ENCODE results near the gene ST8SIA5. TPM values are rescaled to one million over a fixed set of nuclear protein-coding genes. Genes with fewer than 3 reads are reported as not detected.

The ST8SIA5 gene
- total and polyA plus RNA-seq, 2 of the 13 experiments (the other 11 are each of a cell fraction or from before 2014, with no cell fraction given), result 0.07 to 0.20 TPM

DNA sequence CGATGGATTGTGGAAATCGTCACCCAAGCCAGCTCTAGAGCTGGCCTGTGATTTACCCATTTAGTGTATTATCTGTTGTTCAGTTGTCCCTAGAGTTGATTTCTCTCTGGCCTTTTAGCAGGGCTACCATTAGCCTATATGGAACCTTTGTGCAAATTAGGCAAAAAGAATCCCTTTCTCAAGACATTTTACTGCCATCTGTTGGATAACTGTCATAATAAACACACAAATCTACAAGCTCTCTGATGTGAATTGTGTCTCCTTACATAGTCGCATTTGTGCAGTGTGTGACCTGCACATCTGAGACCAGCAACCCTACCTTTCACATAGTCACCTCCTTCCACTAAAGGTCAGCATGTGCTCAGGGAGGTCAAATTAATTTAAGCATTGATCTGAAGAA, 133.9 kb downstream of the ST8SIA5 start:
- POLR2A ChIA-PET, result no interaction called here

More for the DNA sequence above, 133.9 kb downstream of the ST8SIA5 start:
- FAIRE-seq (no peak), DNase-seq (ENCODE audit: low spot score) (no peak), ATAC-seq (no peak)
- in situ Hi-C loops (cut with HindIII; ENCODE audit: extremely low pct_ligation_motif_present, low pct_unique_long_range_greater_than_20kb) (no loop called here), intact Hi-C loops (cut with micrococcal nuclease; ENCODE audit: unreplicated experiment) (no loop called here)
- CTCF ChIA-PET (ENCODE audit: low intra/inter-chr PET ratio, low total read pairs), result no interaction called here
- Histone ChIP-seq H4K20me1 (ENCODE audit: insufficient read depth, low read length) (no peaks in the 10 kb centered on the region), H3K36me3 (replicated peaks in 1 of 2; ENCODE audit: control insufficient read depth in 1 of 2, insufficient read depth in 2 of 2, low read length in 2 of 2) (no peaks in the 10 kb centered on the region), H3K9ac (ENCODE audit: insufficient read depth, low read depth, low read length) (no peak overlapping the region), H3K79me2 (ENCODE audit: insufficient read depth, low read length) (no peaks in the 10 kb centered on the region), H3K9me3 (ENCODE audit: low read length) (no peaks in the 10 kb centered on the region), H2AFZ (ENCODE audit: low read length) (no peak overlapping the region), H3K4me1 (ENCODE audit: insufficient read depth, low read length) (peaks cover 8% of the 10 kb centered on the region; the same call in 1 of the 2 replicates), H3K27ac (ENCODE audit: extremely low read length, insufficient read depth, low read length) (no peak overlapping the region), H3K4me2 (ENCODE audit: low read depth, low read length) (no peak overlapping the region), H3K27me3 (ENCODE audit: control insufficient read depth in 1 of 2, insufficient read depth in 2 of 2, low read length in 2 of 2) (no peaks in the 10 kb centered on the region), H3K4me3 (replicated peaks in 1 of 3; ENCODE audit: insufficient read depth in 1 of 3, low read depth in 2 of 3, low read length in 3 of 3) (no peak overlapping the region)
- WGBS (ENCODE audit: low lambda C conversion rate), result 86% methylated on average over 3 of the region's 3 CpGs
- BruUV-seq (replicated peaks), result no TSS peak
- TF ChIP-seq ZNF883 (CRISPR knock-in tag; IDR thresholded peaks at IDR 0.05; ENCODE audit: not compliant biosample characterization) (no peak), THAP9 (CRISPR knock-in tag; IDR thresholded peaks at IDR 0.05; ENCODE audit: borderline replicate concordance) (no peak), ZNF839 (CRISPR knock-in tag; IDR thresholded peaks at IDR 0.05; ENCODE audit: borderline replicate concordance) (no peak), PRPF4 (IDR thresholded peaks at IDR 0.05; ENCODE audit: low read depth, low read length, poor library complexity, severe bottlenecking) (no peak)
